GM12875 (cell line): Measurements from ENCODE around the gene ADAMTSL1.

Source experiments
- H3K4me3 ChIP-seq: one replicate; pipeline ENCODE4 v1.5.1; 2011; ENCODE audit warnings: low read depth, low read length, control low read depth
- CTCF ChIP-seq: IDR thresholded peaks from 2 replicates; pipeline ENCODE4 v1.5.1; 2011; ENCODE audit warnings: low read depth, mild to moderate bottlenecking, control low read depth, inconsistent platforms, low read length, moderate library complexity, borderline replicate concordance; ENCODE audit not compliant: insufficient read depth

The ADAMTSL1 gene

DNA sequence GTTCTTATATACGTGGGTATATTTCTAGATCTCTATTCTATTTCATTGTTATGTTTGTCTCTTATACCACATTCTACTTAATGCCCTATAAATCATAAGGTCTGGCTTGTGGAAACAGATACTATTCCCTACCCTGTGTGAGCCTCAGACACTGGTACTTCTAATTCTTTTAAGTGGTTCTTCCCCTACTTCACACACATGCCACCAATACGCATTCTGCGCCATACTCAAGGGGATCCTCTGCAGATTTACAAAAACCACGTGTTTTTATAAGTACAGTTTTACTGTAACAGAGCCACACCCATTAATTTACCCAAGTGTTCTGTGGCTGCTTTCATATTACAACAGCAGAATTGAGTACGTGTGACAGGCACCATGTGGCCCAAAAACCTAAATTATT, 363.4 kb downstream of the ADAMTSL1 start:
- no peak overlapping the region for H3K4me3 ChIP-seq
- no peak for TF ChIP-seq CTCF

DNA sequence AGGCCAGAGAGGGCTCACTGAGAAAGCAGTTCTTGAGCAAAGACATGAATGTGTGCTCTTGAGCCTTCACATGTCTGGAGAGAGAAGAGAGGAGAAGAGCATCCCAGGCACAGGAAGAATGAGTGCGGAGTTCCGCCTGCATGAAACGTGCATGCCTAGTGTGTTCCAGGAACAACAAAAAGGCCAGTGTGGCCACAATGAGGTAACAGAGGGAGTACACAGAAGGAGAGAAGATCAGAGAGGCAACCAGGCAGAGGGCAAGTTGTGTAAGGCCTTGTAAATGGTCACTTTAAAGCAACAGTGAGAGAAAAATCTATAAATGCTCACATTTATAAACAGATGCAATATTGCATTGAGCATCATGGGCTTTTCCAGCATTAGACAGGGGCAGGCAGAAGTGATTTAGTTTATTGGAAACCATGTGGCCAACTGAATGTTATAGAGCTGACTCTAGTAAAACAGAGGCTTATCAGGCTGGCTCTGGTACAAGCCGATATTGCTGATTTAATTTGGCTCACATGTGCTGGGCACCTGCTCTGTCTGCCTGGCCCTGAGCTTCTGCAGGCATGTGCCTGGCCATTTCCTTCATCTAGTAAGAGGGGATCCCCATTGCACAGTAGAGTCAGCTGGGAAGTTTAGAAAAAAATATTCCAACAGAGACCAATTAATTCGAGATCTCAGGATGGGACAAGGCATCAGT, 373.8 kb downstream of the ADAMTSL1 start:
- no peak overlapping the region for H3K4me3 ChIP-seq
- TF ChIP-seq CTCF: no peak

DNA sequence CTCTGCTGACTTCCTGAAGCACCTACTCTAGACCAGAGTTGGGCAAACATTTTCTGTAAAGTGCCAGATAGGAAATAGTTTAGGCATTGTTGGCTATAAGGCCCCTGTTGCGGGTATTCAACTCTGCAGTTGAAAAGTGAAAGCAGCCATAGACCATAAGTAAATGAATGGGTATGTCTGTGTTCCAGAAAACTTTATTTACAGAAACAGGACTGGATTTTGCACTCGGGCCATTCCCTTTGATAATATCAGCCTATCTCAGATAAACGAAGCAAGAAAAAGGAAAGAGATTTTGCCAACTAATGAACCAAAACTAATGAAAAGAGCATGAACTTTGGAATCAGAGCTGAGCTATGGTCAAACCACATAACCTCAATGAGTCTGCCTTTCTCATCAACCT, 374.7 kb downstream of the ADAMTSL1 start:
- no peak overlapping the region for H3K4me3 ChIP-seq
- no peak for TF ChIP-seq CTCF

- no peak overlapping the region for H3K4me3 ChIP-seq
- TF ChIP-seq CTCF: no peak
Measured at GRCh38 chr9:18849270-18849669, 375.3 kb downstream of the ADAMTSL1 start.

DNA sequence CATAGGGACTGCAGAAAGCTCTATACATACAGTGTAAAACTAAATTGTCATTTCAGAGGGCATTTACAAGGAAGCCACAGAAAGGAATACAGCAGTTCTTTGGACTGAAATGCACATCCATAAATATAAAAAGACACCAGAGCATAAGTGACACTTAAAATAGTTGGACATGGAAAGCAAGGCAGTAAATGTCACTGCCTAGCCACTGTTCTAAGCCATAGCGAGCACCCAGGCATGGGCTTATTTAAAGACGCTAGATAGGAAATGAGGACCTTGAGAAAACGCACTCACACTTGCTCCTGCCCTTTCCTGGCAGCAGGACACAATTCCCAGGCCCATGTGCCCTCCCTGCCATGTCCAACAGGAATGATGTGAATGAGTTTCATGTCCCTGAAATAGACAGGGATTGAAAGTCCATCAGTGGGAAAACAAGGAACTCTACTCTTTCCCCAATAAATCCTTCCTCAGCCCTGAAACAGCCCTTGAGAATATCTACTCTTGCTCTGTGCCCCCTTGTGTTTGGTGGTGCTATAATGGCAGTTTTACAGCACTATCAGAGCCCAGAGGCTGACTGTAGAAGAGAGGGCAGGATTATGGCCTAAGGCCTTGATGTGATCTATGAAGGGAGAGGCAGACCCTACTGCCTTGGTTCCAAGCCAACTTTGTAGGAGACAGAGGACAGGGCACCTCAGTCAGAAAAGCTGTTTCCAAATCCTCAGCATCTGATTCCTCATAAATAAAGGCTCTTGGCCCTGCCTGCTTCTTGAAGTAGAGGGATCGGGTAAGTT, 376.1 kb downstream of the ADAMTSL1 start:
- TF ChIP-seq CTCF: no peak
- no peak overlapping the region for H3K4me3 ChIP-seq

DNA sequence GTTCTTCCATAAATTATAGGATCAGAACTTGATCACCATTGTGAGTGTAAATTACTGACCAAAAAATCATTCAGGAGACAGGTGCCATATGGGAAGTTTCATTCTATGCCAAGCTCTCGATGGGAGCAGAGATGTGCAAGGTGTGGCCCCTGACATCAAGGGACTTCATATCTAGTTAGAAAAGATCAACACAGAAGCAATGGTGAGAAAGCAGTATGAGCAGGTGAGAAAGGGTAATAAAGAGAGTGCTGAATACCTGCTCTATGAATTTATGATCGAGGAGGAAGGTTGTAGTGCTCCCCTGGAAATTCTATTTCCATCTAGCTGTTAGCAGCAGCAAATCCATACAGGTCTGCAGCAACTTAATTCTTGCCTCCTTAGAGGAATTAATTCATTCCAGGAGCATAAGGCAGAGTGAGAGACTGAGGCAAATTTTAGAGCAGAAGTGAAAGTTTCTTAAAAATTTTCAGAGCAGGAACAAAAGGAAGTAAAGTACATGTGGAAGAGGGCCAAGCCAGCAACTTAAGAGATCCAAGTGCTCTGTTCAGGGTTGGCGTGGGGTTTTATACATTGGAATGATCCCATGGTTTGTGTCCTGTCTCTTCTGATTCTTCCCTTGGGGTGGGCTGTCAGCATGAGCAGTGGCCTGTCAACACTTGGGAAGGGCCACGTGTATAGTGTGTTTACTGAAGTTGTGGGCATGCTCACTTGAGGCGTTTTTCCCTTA, 377.3 kb downstream of the ADAMTSL1 start:
- no peak for TF ChIP-seq CTCF
- no peak overlapping the region for H3K4me3 ChIP-seq
